HG03159 (cell line): Measurements from ENCODE around the gene MICAL2.

ENCODE experiments used
- ATAC-seq: cut with Tn5 transposase; IDR thresholded peaks from one replicate; pipeline ENCODE4 v1.9.1; 2021; ENCODE audit warnings: mild to moderate bottlenecking, moderate library complexity; ENCODE audit not compliant: unreplicated experiment

The MICAL2 gene

GRCh38 chr11:12239804-12240371, 129.5 kb downstream of the MICAL2 start:
- no peak for ATAC-seq

GRCh38 chr11:12240677-12241076, 130.3 kb downstream of the MICAL2 start:
- ATAC-seq, result no peak

- no peak for ATAC-seq
These were observed 131.0 kb downstream of the MICAL2 start for GRCh38 chr11:12241401-12241800.

- no peak for ATAC-seq
These were observed 131.7 kb downstream of the MICAL2 start for GRCh38 chr11:12241971-12242672.

GRCh38 chr11:12242966-12243365, 132.6 kb downstream of the MICAL2 start:
- ATAC-seq, result no peak

GRCh38 chr11:12243486-12243885, 133.1 kb downstream of the MICAL2 start:
- ATAC-seq, result no peak

GRCh38 chr11:12243911-12244550, 133.6 kb downstream of the MICAL2 start:
- ATAC-seq, result no peak

- no peak for ATAC-seq
These were observed 134.7 kb downstream of the MICAL2 start for GRCh38 chr11:12245091-12245490.

GRCh38 chr11:12245549-12246016, 135.2 kb downstream of the MICAL2 start:
- ATAC-seq, result no peak

- no peak for ATAC-seq
These were observed 135.8 kb downstream of the MICAL2 start for GRCh38 chr11:12246147-12246546.

GRCh38 chr11:12246989-12247388, 136.6 kb downstream of the MICAL2 start:
- no peak for ATAC-seq

GRCh38 chr11:12247543-12248254, 137.3 kb downstream of the MICAL2 start:
- ATAC-seq, result no peak

- ATAC-seq, result no peak
These were observed 137.9 kb downstream of the MICAL2 start for GRCh38 chr11:12248330-12248729.

- no peak for ATAC-seq
These were observed 139.3 kb downstream of the MICAL2 start for GRCh38 chr11:12249590-12250260.

- no peak for ATAC-seq
These were observed 141.5 kb downstream of the MICAL2 start for GRCh38 chr11:12251666-12252560.

GRCh38 chr11:12253843-12254281, 143.5 kb downstream of the MICAL2 start:
- ATAC-seq, result no peak

- no peak for ATAC-seq
These were observed 148.1 kb downstream of the MICAL2 start for GRCh38 chr11:12258451-12258850.

GRCh38 chr11:12259956-12260355, 149.6 kb downstream of the MICAL2 start:
- no peak for ATAC-seq

- ATAC-seq, result no peak
These were observed 150.5 kb downstream of the MICAL2 start for GRCh38 chr11:12260731-12261521.
